Middle frontal gyrus (tissue), 1 donor: ENCODE results near the gene KRTAP4-4.
"Not testable (repeated sequence)": the region's sequence is repeated elsewhere in the genome, so short reads cannot be mapped to it uniquely, and the experiment has no call there.

ENCODE experiments used
- DNase-seq: peaks from one replicate; pipeline ENCODE4 v3.0.0-alpha.2; 2015; ENCODE audit warnings: low spot score; ENCODE audit errors: extremely low spot score

Gene KRTAP4-4

GRCh38 chr17:41148971-41149651 lies 11.4 kb downstream of the KRTAP4-4 start:
- DNase-seq, result not testable (repeated sequence)

GRCh38 chr17:41147531-41148204 lies 12.9 kb downstream of the KRTAP4-4 start:
- no peak for DNase-seq

GRCh38 chr17:41145261-41145660 lies 15.3 kb downstream of the KRTAP4-4 start:
- no peak for DNase-seq

- DNase-seq, result no peak
These were observed 15.7 kb downstream of the KRTAP4-4 start for GRCh38 chr17:41144846-41145245.

- DNase-seq, result no peak
These were observed 19.2 kb downstream of the KRTAP4-4 start for GRCh38 chr17:41141361-41141760.

GRCh38 chr17:41140360-41141131 lies 20.0 kb downstream of the KRTAP4-4 start, which contains the start of gene KRTAP4-6:
TSS of gene KRTAP4-6 (minus strand) at chr17:41140544. CDS start at chr17:41140487, 57 bp downstream.
- DNase-seq, result no peak

GRCh38 chr17:41139865-41140264 lies 20.7 kb downstream of the KRTAP4-4 start:
- DNase-seq, result not testable (repeated sequence)

- no peak for DNase-seq
These were observed 26.4 kb downstream of the KRTAP4-4 start for GRCh38 chr17:41133880-41134735.

GRCh38 chr17:41131979-41132378 lies 28.6 kb downstream of the KRTAP4-4 start:
- no peak for DNase-seq

GRCh38 chr17:41127371-41127770 lies 33.2 kb downstream of the KRTAP4-4 start:
- DNase-seq, result no peak

- DNase-seq, result no peak
These were observed 34.1 kb downstream of the KRTAP4-4 start for GRCh38 chr17:41126412-41126811.

GRCh38 chr17:41125064-41125463 lies 35.5 kb downstream of the KRTAP4-4 start:
- DNase-seq, result no peak

GRCh38 chr17:41123991-41124371 lies 36.6 kb downstream of the KRTAP4-4 start, which contains the start of gene KRTAP4-12:
TSS of gene KRTAP4-12 (minus strand) at chr17:41124182. CDS start at chr17:41124122, 60 bp downstream.
- DNase-seq, result not testable (repeated sequence)

- DNase-seq, result not testable (repeated sequence)
These were observed 37.1 kb downstream of the KRTAP4-4 start for GRCh38 chr17:41123292-41123990.

- DNase-seq, result no peak
These were observed 38.8 kb downstream of the KRTAP4-4 start for GRCh38 chr17:41121742-41122141.

- DNase-seq, result not testable (repeated sequence)
These were observed 40.6 kb downstream of the KRTAP4-4 start for GRCh38 chr17:41119696-41120690.

- DNase-seq, result no peak
These were observed 41.8 kb downstream of the KRTAP4-4 start for GRCh38 chr17:41118721-41119120.

- not testable (repeated sequence) for DNase-seq
These were observed 42.6 kb downstream of the KRTAP4-4 start, which contains the start of gene KRTAP4-11 for GRCh38 chr17:41117846-41118386. TSS of gene KRTAP4-11 (minus strand) at chr17:41118373. CDS start at chr17:41118315, 58 bp downstream.

- no peak for DNase-seq
These were observed 44.3 kb downstream of the KRTAP4-4 start for GRCh38 chr17:41116297-41116696.
